ENCODE measurements around the gene TKFC. TPM values are rescaled to one million over a fixed set of nuclear protein-coding genes. Genes with fewer than 3 reads are reported as not detected.

Gene TKFC
- total RNA-seq, 1 experiment from 2014 or later = 82.3 TPM

- Histone ChIP-seq H3K4me1 (ENCODE audit: insufficient read depth, low read length, poor library complexity, severe bottlenecking) (peaks cover 10% of the 10 kb centered on the region), H3K27ac (ENCODE audit: low read depth, low read length, poor library complexity, severe bottlenecking) (peak overlapping the region; percentile 87), H3K4me3 (ENCODE audit: low read depth, low read length, poor library complexity, severe bottlenecking) (peak overlapping the region; percentile 94), H3K9me3 (ENCODE audit: low read depth, low read length, poor library complexity, severe bottlenecking) (no peaks in the 10 kb centered on the region), H3K27me3 (replicated peaks; ENCODE audit: insufficient read depth, low read depth, low read length, poor library complexity) (no peaks in the 10 kb centered on the region), H3K36me3 (ENCODE audit: insufficient read depth, low read length, poor library complexity, severe bottlenecking) (peaks cover 24% of the 10 kb centered on the region)
- BruUV-seq (replicated peaks) = no TSS peak
- CTCF ChIA-PET = no interaction called here
- DNase-seq (ENCODE audit: low spot score) = peak; percentile 29
- TF ChIP-seq EZH2 (IDR thresholded peaks at IDR 0.05; ENCODE audit: borderline replicate concordance, low read depth, low read length, poor library complexity, severe bottlenecking) (no peak), CTCF (conservative IDR thresholded peaks at IDR 0.05; ENCODE audit: low read depth, low read length) (no peak)
- intact Hi-C loops (cut with micrococcal nuclease; ENCODE audit: unreplicated experiment) = loop anchor here (2.0 kb wide), 1 partner anchor 176 kb away; the partner anchor contains the start of gene LRRC10B
- POLR2A ChIA-PET (ENCODE audit: low non-redundant PET) = interaction anchor here (0.9 kb wide), 1 partner anchor 29 kb away, joined by 4 read pairs; the partner anchor contains the start of genes CYB561A3 and TMEM138
Observed at GRCh38 chr11:61332281-61332796, 689 bp upstream of the TKFC start.

DNA sequence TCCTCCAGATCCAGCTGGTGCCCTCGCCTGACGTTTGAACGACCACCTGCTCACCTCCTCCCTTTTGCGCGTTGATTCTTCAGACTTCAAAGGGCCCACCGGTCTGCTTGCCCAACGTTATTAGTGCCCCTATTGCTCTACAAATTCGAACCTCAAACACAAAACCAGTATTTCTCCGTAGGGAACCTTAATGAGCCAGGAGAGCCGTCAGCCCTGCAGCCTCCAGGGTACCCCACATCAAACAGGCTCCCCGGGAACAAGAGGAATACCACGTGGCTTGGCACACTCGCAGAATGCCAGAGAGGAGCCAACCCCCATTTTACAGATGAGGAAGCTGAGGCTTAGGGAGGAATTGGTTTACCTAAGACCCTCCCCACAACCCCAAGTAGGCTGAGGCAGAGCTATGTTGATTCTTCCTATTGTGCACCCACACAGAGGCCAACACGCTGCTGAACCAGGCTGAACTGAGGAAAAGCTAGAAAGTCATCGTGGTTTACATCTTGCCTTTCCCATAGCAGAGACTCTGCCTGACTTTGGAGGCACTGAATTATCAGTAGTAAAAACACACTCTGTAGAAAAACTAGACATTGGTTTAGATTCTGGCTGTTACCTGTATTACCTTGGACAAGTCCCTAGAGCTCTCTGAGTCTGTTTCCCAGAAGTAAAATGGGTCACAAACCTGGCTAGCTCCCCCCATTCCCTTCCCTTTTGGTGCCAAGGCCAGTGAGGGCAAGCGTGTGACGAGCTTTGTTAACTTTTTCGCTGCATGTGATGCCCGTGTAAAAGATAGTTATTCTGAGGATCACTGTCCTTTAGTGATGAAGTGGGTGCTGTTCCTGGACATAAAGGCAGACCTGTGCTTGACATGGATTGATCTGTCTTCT lies 764 bp downstream of the TKFC start:
- Histone ChIP-seq H3K27ac (ENCODE audit: low read depth, low read length, poor library complexity, severe bottlenecking) (peak overlapping the region; percentile 87), H3K4me3 (ENCODE audit: low read depth, low read length, poor library complexity, severe bottlenecking) (peak overlapping the region; percentile 94), H3K4me1 (ENCODE audit: insufficient read depth, low read length, poor library complexity, severe bottlenecking) (peaks cover 10% of the 10 kb centered on the region), H3K27me3 (replicated peaks; ENCODE audit: insufficient read depth, low read depth, low read length, poor library complexity) (no peaks in the 10 kb centered on the region), H3K36me3 (ENCODE audit: insufficient read depth, low read length, poor library complexity, severe bottlenecking) (peaks cover 16% of the 10 kb centered on the region), H3K9me3 (ENCODE audit: low read depth, low read length, poor library complexity, severe bottlenecking) (no peaks in the 10 kb centered on the region)
- TSS peak; percentile 85 for BruUV-seq (replicated peaks)
- intact Hi-C loops (cut with micrococcal nuclease; ENCODE audit: unreplicated experiment) = loop anchor here (2.0 kb wide), 1 partner anchor 175 kb away; the partner anchor contains the start of gene LRRC10B
- TF ChIP-seq CTCF (conservative IDR thresholded peaks at IDR 0.05; ENCODE audit: low read depth, low read length) (no peak), EZH2 (IDR thresholded peaks at IDR 0.05; ENCODE audit: borderline replicate concordance, low read depth, low read length, poor library complexity, severe bottlenecking) (no peak)
- POLR2A ChIA-PET (ENCODE audit: low non-redundant PET) = interaction anchor here (0.8 kb wide), 1 partner anchor 28 kb away, joined by 3 read pairs; the partner anchor contains the start of genes CYB561A3 and TMEM138
- peak; percentile 35 for DNase-seq (ENCODE audit: low spot score)
- CTCF ChIA-PET = interaction anchor here (1.2 to 3.5 kb wide), 2 partner anchors 52 to 59 kb away, joined by 3 to 54 read pairs; partner anchors contain the start of gene TMEM216

DNA sequence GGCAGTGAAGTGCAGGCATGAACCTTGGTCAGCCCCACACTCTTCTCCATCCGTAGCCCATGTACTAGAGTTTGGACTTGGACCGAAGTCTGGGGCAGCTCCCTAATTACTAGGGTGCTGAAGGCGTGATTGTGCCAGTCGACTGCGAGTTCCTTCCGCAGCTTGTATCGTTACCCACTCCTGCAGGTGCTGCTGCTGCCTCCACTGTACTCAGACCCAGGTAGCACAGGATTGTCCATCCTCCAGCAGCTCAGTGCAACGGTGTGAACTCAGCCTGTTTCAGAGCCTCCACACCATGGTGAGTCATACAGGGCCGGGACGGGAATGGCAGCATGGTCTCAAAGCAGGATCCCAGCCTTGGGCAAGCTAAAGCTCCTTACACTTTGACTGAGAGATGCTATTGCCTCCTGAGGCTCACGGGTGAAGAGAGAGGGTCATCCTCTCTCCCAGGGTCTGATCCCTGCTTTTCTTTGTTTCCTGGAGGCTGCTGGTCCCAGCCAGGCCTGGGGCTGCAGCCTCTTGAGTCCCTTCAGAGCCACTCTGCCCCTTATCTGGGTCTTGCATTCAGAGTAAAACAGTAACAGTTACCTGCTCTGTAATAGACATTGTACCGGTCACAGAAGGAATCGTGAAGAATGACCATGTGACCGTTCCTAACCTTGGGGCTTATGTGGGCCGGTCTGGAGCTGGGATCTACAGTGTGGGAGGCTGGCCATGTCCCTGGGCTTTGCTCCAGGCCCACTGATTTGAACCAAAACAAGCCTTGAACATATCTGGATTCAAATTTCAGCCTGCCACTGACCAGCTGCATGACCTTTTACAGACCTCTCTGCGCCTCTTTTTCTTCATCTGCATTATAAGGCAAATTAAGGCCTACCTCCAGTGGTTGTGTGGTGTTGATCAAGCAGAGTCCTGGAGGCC lies 1.7 kb downstream of the TKFC start:
- Histone ChIP-seq H3K4me3 (ENCODE audit: low read depth, low read length, poor library complexity, severe bottlenecking) (no peak overlapping the region), H3K9me3 (ENCODE audit: low read depth, low read length, poor library complexity, severe bottlenecking) (no peaks in the 10 kb centered on the region), H3K36me3 (ENCODE audit: insufficient read depth, low read length, poor library complexity, severe bottlenecking) (peaks cover 8% of the 10 kb centered on the region), H3K27ac (ENCODE audit: low read depth, low read length, poor library complexity, severe bottlenecking) (no peak overlapping the region), H3K27me3 (replicated peaks; ENCODE audit: insufficient read depth, low read depth, low read length, poor library complexity) (no peaks in the 10 kb centered on the region), H3K4me1 (ENCODE audit: insufficient read depth, low read length, poor library complexity, severe bottlenecking) (peaks cover 10% of the 10 kb centered on the region)
- BruUV-seq (replicated peaks) = no TSS peak
- CTCF ChIA-PET = interaction anchor here (1.2 to 3.5 kb wide), 2 partner anchors 51 to 58 kb away, joined by 3 to 54 read pairs; partner anchors contain the start of gene TMEM216
- intact Hi-C loops (cut with micrococcal nuclease; ENCODE audit: unreplicated experiment) = no loop called here
- no peak for TF ChIP-seq EZH2 (IDR thresholded peaks at IDR 0.05; ENCODE audit: borderline replicate concordance, low read depth, low read length, poor library complexity, severe bottlenecking)
- peak; percentile 26 for DNase-seq (ENCODE audit: low spot score)
- POLR2A ChIA-PET (ENCODE audit: low non-redundant PET) = no interaction called here

Data from A673 (cell line).